Activated CD4-positive, alpha-beta memory T cell treated with anti-CD3 and anti-CD28 coated beads for 36 hours (primary cell): ENCODE measurements around the gene TCF7L2. TPM values are rescaled to one million over a fixed set of nuclear protein-coding genes. Genes with fewer than 3 reads are reported as not detected.

Source experiments
- CTCF ChIA-PET: fragments of 350-600 bp; sonication (Branson Sonifier 250); formaldehyde crosslinking; loops from one replicate; lab custom pipeline; 2021; ENCODE audit warnings: antibody characterized with exemption, inconsistent platforms; lab: Charles Lee
- POLR2A ChIA-PET: fragments of 350-600 bp; sonication (Branson Sonifier 250); formaldehyde crosslinking; loops from one replicate; lab custom pipeline; 2021; ENCODE audit warnings: antibody characterized with exemption; lab: Charles Lee
- DNase-seq: peaks from one replicate; pipeline ENCODE4 v3.0.0-alpha.2; 2020
- H3K27ac Mint-ChIP-seq: one replicate; pipeline ENCODE4 v1.8.0; 2021; ENCODE audit warnings: mixed read lengths
- H3K27me3 Mint-ChIP-seq: one replicate; pipeline ENCODE4 v1.8.0; 2021; ENCODE audit warnings: mixed read lengths
- H3K36me3 Mint-ChIP-seq: one replicate; pipeline ENCODE4 v1.8.0; 2021; ENCODE audit warnings: mixed read lengths
- H3K4me1 Mint-ChIP-seq: one replicate; pipeline ENCODE4 v1.8.0; 2021; ENCODE audit warnings: low read depth, mixed read lengths
- H3K4me3 Mint-ChIP-seq: one replicate; pipeline ENCODE4 v1.8.0; 2021; ENCODE audit warnings: mild to moderate bottlenecking, mixed read lengths
- H3K9me3 Mint-ChIP-seq: one replicate; pipeline ENCODE4 v1.8.0; 2021; ENCODE audit warnings: mixed read lengths
- intact Hi-C: fragments of 100-400 bp; cut with micrococcal nuclease; formaldehyde crosslinking; loops from one replicate; pipeline ENCODE4 v1.15.1; 2023
- total RNA-seq, 2 experiments: library from RNA; stranded (reverse); gene quantifications; one replicate each; pipeline ENCODE4 v1.2.3, GENCODE V29; 2021

TCF7L2 gene
- total RNA-seq, 2 experiments from 2014 or later, result 0.71 to 1.5 TPM

- H3K36me3 Mint-ChIP-seq, result no peaks in the 10 kb centered on the region
- no peaks in the 10 kb centered on the region for H3K4me1 Mint-ChIP-seq
- H3K9me3 Mint-ChIP-seq, result no peaks in the 10 kb centered on the region
- H3K4me3 Mint-ChIP-seq, result no peak overlapping the region
- H3K27me3 Mint-ChIP-seq, result peaks cover 4% of the 10 kb centered on the region
- CTCF ChIA-PET, result no interaction called here
- intact Hi-C loops, result no loop called here
- POLR2A ChIA-PET, result no interaction called here
- DNase-seq, result no peak
- no peak overlapping the region for H3K27ac Mint-ChIP-seq
These were observed 87.2 kb downstream of the TCF7L2 start for GRCh38 chr10:113037218-113037617.

- no peaks in the 10 kb centered on the region for H3K9me3 Mint-ChIP-seq
- POLR2A ChIA-PET, result no interaction called here
These were observed 88.1 kb downstream of the TCF7L2 start for GRCh38 chr10:113038183-113038582.

GRCh38 chr10:113038985-113039384 is 88.9 kb downstream of the TCF7L2 start:
- DNase-seq, result no peak
- no peaks in the 10 kb centered on the region for H3K4me1 Mint-ChIP-seq
- CTCF ChIA-PET, result no interaction called here
- peaks cover 5% of the 10 kb centered on the region for H3K27me3 Mint-ChIP-seq
- H3K27ac Mint-ChIP-seq, result no peak overlapping the region
- no peaks in the 10 kb centered on the region for H3K36me3 Mint-ChIP-seq
- H3K9me3 Mint-ChIP-seq, result no peaks in the 10 kb centered on the region
- no peak overlapping the region for H3K4me3 Mint-ChIP-seq
- POLR2A ChIA-PET, result no interaction called here
- intact Hi-C loops, result no loop called here

More at GRCh38 chr10:113038183-113038582, 88.1 kb downstream of the TCF7L2 start:
- intact Hi-C loops, result no loop called here
- Mint-ChIP-seq H3K4me1 (no peaks in the 10 kb centered on the region), H3K36me3 (no peaks in the 10 kb centered on the region), H3K4me3 (no peak overlapping the region), H3K27me3 (peaks cover 7% of the 10 kb centered on the region), H3K27ac (no peak overlapping the region)
- DNase-seq, result no peak
- CTCF ChIA-PET, result no interaction called here

- intact Hi-C loops, result no loop called here
- ChIA-PET POLR2A (no interaction called here), CTCF (no interaction called here)
- Mint-ChIP-seq H3K36me3 (no peaks in the 10 kb centered on the region), H3K9me3 (no peaks in the 10 kb centered on the region), H3K27me3 (peaks cover 11% of the 10 kb centered on the region), H3K27ac (no peak overlapping the region), H3K4me3 (no peak overlapping the region), H3K4me1 (no peaks in the 10 kb centered on the region)
- no peak for DNase-seq
These were observed 91.3 kb downstream of the TCF7L2 start for GRCh38 chr10:113041324-113041723.

GRCh38 chr10:113041841-113042750 is 92.0 kb downstream of the TCF7L2 start:
- no peak overlapping the region for H3K27ac Mint-ChIP-seq
- no peaks in the 10 kb centered on the region for H3K9me3 Mint-ChIP-seq
- ChIA-PET POLR2A (no interaction called here), CTCF (no interaction called here)
- H3K4me1 Mint-ChIP-seq, result no peaks in the 10 kb centered on the region
- H3K36me3 Mint-ChIP-seq, result no peaks in the 10 kb centered on the region
- intact Hi-C loops, result no loop called here
- no peak for DNase-seq
- no peak overlapping the region for H3K4me3 Mint-ChIP-seq
- peaks cover 11% of the 10 kb centered on the region for H3K27me3 Mint-ChIP-seq

GRCh38 chr10:113042868-113043267 is 92.8 kb downstream of the TCF7L2 start:
- Mint-ChIP-seq H3K4me1 (no peaks in the 10 kb centered on the region), H3K27me3 (peaks cover 15% of the 10 kb centered on the region), H3K36me3 (no peaks in the 10 kb centered on the region), H3K4me3 (no peak overlapping the region), H3K9me3 (no peaks in the 10 kb centered on the region), H3K27ac (no peak overlapping the region)
- CTCF ChIA-PET, result no interaction called here
- intact Hi-C loops, result no loop called here
- POLR2A ChIA-PET, result no interaction called here
- no peak for DNase-seq

- H3K4me3 Mint-ChIP-seq, result no peak overlapping the region
- CTCF ChIA-PET, result no interaction called here
These were observed 94.1 kb downstream of the TCF7L2 start for GRCh38 chr10:113044016-113044755.

GRCh38 chr10:113045147-113046055 is 95.4 kb downstream of the TCF7L2 start:
- ChIA-PET CTCF (no interaction called here), POLR2A (no interaction called here)
- Mint-ChIP-seq H3K27ac (no peak overlapping the region), H3K4me3 (no peak overlapping the region), H3K9me3 (no peaks in the 10 kb centered on the region), H3K36me3 (no peaks in the 10 kb centered on the region), H3K4me1 (peaks cover 4% of the 10 kb centered on the region), H3K27me3 (peaks cover 17% of the 10 kb centered on the region)
- no peak for DNase-seq
- intact Hi-C loops, result no loop called here

More at GRCh38 chr10:113044016-113044755, 94.1 kb downstream of the TCF7L2 start:
- H3K9me3 Mint-ChIP-seq, result no peaks in the 10 kb centered on the region
- no peaks in the 10 kb centered on the region for H3K4me1 Mint-ChIP-seq
- peaks cover 16% of the 10 kb centered on the region for H3K27me3 Mint-ChIP-seq
- POLR2A ChIA-PET, result no interaction called here
- no peaks in the 10 kb centered on the region for H3K36me3 Mint-ChIP-seq
- intact Hi-C loops, result no loop called here
- DNase-seq, result no peak
- H3K27ac Mint-ChIP-seq, result no peak overlapping the region

- ChIA-PET CTCF (no interaction called here), POLR2A (no interaction called here)
- H3K9me3 Mint-ChIP-seq, result no peaks in the 10 kb centered on the region
- no peak overlapping the region for H3K27ac Mint-ChIP-seq
- intact Hi-C loops, result no loop called here
- no peak overlapping the region for H3K4me3 Mint-ChIP-seq
- H3K36me3 Mint-ChIP-seq, result no peaks in the 10 kb centered on the region
- H3K4me1 Mint-ChIP-seq, result peaks cover 18% of the 10 kb centered on the region
- peaks cover 20% of the 10 kb centered on the region for H3K27me3 Mint-ChIP-seq
- no peak for DNase-seq
These were observed 97.1 kb downstream of the TCF7L2 start for GRCh38 chr10:113047151-113047550.

- ChIA-PET POLR2A (no interaction called here), CTCF (no interaction called here)
- Mint-ChIP-seq H3K27me3 (peaks cover 17% of the 10 kb centered on the region), H3K4me1 (peaks cover 18% of the 10 kb centered on the region), H3K27ac (no peak overlapping the region), H3K9me3 (no peaks in the 10 kb centered on the region), H3K36me3 (no peaks in the 10 kb centered on the region), H3K4me3 (no peak overlapping the region)
- DNase-seq, result no peak
- intact Hi-C loops, result no loop called here
These were observed 97.5 kb downstream of the TCF7L2 start for GRCh38 chr10:113047605-113047962.

- no peaks in the 10 kb centered on the region for H3K9me3 Mint-ChIP-seq
- peaks cover 18% of the 10 kb centered on the region for H3K4me1 Mint-ChIP-seq
- ChIA-PET POLR2A (no interaction called here), CTCF (no interaction called here)
- H3K36me3 Mint-ChIP-seq, result no peaks in the 10 kb centered on the region
- H3K4me3 Mint-ChIP-seq, result no peak overlapping the region
- intact Hi-C loops, result no loop called here
- peaks cover 18% of the 10 kb centered on the region for H3K27me3 Mint-ChIP-seq
- no peak for DNase-seq
- no peak overlapping the region for H3K27ac Mint-ChIP-seq
These were observed 98.1 kb downstream of the TCF7L2 start for GRCh38 chr10:113047963-113048781.
